Measurements from ENCODE around the gene NXPH2.

DNA sequence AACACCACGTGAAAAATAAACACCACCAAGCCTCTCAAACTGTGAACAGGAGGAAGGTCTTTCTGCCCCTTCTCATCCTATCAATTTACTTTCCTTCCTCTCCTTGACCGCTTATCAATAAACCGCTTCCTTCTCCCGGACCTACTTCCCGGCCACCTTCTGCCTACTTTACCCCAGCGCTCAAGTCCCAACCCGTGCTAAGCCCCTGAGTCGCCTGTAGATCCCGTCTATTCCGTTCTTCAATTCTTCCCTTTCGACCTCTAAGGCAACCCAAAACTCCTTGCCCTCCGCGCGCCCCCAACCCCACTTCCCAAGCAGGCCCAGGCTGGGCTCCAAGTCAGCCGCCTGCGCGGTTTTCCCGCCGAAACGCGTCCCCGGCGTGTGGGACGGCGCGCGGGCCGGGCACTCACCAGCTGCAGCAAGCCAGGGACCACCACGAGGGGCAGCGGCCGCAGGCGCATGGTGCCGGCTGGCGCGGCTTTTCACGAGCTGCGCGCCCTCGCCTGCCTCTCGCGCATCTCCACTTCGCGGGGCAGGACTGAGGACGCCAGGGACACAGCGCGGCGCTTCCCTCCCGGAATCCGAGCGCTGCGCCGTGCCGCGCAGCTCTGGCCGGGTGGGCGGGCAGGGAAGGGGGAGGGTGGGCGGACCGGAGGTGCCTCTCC lies at the start of gene NXPH2:
- TF ChIP-seq NR3C1 (CRISPR knock-in tag; conservative IDR thresholded peaks at IDR 0.05; ENCODE audit: low read depth) (no peak), ZNF317 (CRISPR knock-in tag; IDR thresholded peaks at IDR 0.05; ENCODE audit: borderline replicate concordance, low read depth) (no peak), NFATC4 (CRISPR knock-in tag; IDR thresholded peaks at IDR 0.05) (no peak)

Measured in WTC11 (cell line).